GM21737 (cell line): ENCODE measurements around the gene SNAP47.

ENCODE experiments used
- ATAC-seq: cut with Tn5 transposase; IDR thresholded peaks from one replicate; pipeline ENCODE4 v1.9.1; 2021; ENCODE audit warnings: mild to moderate bottlenecking, moderate library complexity; ENCODE audit not compliant: unreplicated experiment

Gene SNAP47

GRCh38 chr1:227748496-227749182 lies 13.4 kb downstream of the SNAP47 start:
- no peak for ATAC-seq

GRCh38 chr1:227749225-227749624 lies 14.0 kb downstream of the SNAP47 start:
- ATAC-seq, result no peak

GRCh38 chr1:227749916-227750710 lies 14.9 kb downstream of the SNAP47 start:
- no peak for ATAC-seq

GRCh38 chr1:227753999-227754711 lies 18.9 kb downstream of the SNAP47 start:
- no peak for ATAC-seq

- ATAC-seq, result no peak
Observed at GRCh38 chr1:227754958-227755357, 19.7 kb downstream of the SNAP47 start.

GRCh38 chr1:227756172-227756959 lies 21.1 kb downstream of the SNAP47 start:
- ATAC-seq, result no peak

- ATAC-seq, result no peak
Observed at GRCh38 chr1:227757781-227758180, 22.5 kb downstream of the SNAP47 start.

- no peak for ATAC-seq
Observed at GRCh38 chr1:227758366-227758765, 23.1 kb downstream of the SNAP47 start.

GRCh38 chr1:227759341-227760300 lies 24.4 kb downstream of the SNAP47 start:
- no peak for ATAC-seq

GRCh38 chr1:227760377-227760776 lies 25.1 kb downstream of the SNAP47 start:
- no peak for ATAC-seq

GRCh38 chr1:227761621-227762230 lies 26.5 kb downstream of the SNAP47 start:
- no peak for ATAC-seq

GRCh38 chr1:227762231-227762911 lies 27.1 kb downstream of the SNAP47 start:
- peak; percentile 75 for ATAC-seq

GRCh38 chr1:227763246-227764018 lies 28.2 kb downstream of the SNAP47 start:
- ATAC-seq, result no peak

- no peak for ATAC-seq
Observed at GRCh38 chr1:227764019-227764391, 28.8 kb downstream of the SNAP47 start.

- no peak for ATAC-seq
Observed at GRCh38 chr1:227765261-227766014, 30.2 kb downstream of the SNAP47 start.

- no peak for ATAC-seq
Observed at GRCh38 chr1:227766015-227766634, 30.9 kb downstream of the SNAP47 start.
